ENCODE results near the gene BMPR1B. TPM values are rescaled to one million over a fixed set of nuclear protein-coding genes. Genes with fewer than 3 reads are reported as not detected.

The BMPR1B gene
- total RNA-seq, 2 donors from 2014 or later = 0.10 to 0.24 TPM

DNA sequence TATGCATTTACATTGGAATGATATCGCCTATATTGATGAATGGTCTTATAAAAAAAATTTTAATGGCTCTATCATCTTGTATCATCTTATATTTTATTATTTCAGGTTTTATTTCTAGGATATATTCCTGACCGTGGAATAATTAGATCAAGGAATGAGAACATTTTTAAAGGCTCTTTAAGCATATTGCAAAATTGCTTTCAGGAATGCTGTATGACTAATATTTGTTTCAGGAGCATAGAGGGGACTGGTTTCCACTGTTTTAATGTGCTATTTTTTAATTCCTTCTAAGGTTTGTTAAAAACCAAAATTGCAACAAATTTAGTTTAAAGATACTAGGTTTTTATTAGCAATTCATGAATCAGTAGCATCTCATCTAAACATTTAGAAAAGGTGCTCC lies 120.2 kb downstream of the BMPR1B start:
- intact Hi-C loops (cut with DNase I) = no loop called here
- Histone ChIP-seq H3K9me3 (no peaks in the 10 kb centered on the region), H3K36me3 (no peaks in the 10 kb centered on the region)

DNA sequence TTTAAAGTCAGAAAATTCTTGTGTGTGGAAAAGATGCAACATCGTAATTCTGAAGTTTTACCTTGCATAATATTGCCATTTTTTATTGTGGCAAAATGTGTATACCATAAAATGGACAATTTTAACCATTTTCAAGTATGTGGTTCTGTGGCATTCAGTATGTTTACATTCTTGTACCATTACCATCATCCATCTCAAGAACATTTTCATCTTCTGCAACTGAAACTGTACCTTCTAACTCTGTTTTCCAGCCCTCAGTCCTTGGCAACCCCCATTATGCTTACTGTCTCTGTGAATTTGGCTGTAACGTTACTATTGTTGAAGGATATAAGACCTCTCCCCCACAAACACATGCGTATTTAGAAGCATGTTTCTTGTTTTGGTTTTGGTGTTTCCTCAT lies 123.2 kb downstream of the BMPR1B start:
- intact Hi-C loops (cut with DNase I) = no loop called here
- Histone ChIP-seq H3K27me3 (no peaks in the 10 kb centered on the region), H3K27ac (no peak overlapping the region), H3K36me3 (no peaks in the 10 kb centered on the region), H3K4me3 (no peak overlapping the region), H3K9me3 (no peaks in the 10 kb centered on the region), H3K4me1 (no peaks in the 10 kb centered on the region), H3K9ac (ENCODE audit: low read depth in 2 of 2, low read length in 2 of 2) (no peak overlapping the region)
- no peak for DNase-seq
- TF ChIP-seq, protein P1, sequence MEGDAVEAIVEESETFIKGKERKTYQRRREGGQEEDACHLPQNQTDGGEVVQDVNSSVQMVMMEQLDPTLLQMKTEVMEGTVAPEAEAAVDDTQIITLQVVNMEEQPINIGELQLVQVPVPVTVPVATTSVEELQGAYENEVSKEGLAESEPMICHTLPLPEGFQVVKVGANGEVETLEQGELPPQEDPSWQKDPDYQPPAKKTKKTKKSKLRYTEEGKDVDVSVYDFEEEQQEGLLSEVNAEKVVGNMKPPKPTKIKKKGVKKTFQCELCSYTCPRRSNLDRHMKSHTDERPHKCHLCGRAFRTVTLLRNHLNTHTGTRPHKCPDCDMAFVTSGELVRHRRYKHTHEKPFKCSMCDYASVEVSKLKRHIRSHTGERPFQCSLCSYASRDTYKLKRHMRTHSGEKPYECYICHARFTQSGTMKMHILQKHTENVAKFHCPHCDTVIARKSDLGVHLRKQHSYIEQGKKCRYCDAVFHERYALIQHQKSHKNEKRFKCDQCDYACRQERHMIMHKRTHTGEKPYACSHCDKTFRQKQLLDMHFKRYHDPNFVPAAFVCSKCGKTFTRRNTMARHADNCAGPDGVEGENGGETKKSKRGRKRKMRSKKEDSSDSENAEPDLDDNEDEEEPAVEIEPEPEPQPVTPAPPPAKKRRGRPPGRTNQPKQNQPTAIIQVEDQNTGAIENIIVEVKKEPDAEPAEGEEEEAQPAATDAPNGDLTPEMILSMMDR (IDR thresholded peaks at IDR 0.05) = no peak

More for the DNA sequence above, 120.2 kb downstream of the BMPR1B start:
- DNase-seq = no peak
- Histone ChIP-seq H3K4me1 (no peaks in the 10 kb centered on the region), H3K27ac (no peak overlapping the region), H3K9ac (ENCODE audit: low read depth in 2 of 2, low read length in 2 of 2) (no peak overlapping the region), H3K4me3 (no peak overlapping the region), H3K27me3 (no peaks in the 10 kb centered on the region)
- TF ChIP-seq, protein P1 (IDR thresholded peaks at IDR 0.05) = no peak

DNA sequence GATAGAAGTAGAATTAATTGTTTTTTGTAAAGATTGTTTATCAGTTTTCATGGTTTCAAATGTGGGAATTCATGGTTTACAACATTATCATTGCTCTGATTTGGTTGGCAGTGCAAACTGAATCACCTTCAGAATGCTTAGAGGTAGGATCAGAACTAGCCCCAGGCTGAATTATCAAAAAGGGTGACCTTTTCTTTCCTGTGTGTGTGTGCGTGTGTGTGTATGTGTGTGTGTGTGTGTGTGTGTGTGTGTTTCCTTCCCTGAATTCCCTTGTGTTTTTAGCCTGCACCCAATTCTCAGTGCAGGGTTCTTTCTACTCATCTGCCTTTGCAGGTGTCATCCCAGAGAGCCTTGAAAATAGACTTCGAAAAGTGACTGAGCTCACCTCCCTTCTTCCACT lies 125.0 kb downstream of the BMPR1B start:
- no peak for DNase-seq
- H3K27ac ChIP-seq = no peak overlapping the region
- intact Hi-C loops (cut with DNase I) = no loop called here

DNA sequence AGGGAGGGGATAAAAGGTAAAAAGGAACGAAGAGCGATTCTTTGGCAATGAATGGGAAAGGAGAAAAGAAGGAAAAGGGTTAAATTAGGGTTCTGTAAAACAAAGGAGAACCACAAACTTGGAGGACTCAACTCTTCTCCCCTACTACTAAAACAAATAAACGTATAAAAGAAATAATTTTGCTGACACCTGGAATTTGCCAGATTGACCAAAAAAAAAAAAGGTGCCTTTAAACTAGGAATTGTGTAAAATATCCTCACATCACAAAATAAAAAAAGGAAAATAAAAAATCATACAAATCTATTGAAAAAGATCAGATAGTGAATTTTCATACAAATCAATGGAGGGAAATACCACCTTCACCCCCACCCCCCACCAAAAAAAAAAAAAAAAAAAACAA lies 129.3 kb downstream of the BMPR1B start:
- intact Hi-C loops (cut with DNase I) = no loop called here
- Histone ChIP-seq H3K4me3 (no peak overlapping the region), H3K9me3 (no peaks in the 10 kb centered on the region), H3K27me3 (no peaks in the 10 kb centered on the region), H3K4me1 (no peaks in the 10 kb centered on the region), H3K27ac (no peak overlapping the region), H3K36me3 (no peaks in the 10 kb centered on the region), H3K9ac (ENCODE audit: low read depth in 2 of 2, low read length in 2 of 2) (no peak overlapping the region)
- DNase-seq = no peak
- TF ChIP-seq, protein P1 (IDR thresholded peaks at IDR 0.05) = no peak

More for the DNA sequence above, 125.0 kb downstream of the BMPR1B start:
- Histone ChIP-seq H3K4me1 (no peaks in the 10 kb centered on the region), H3K36me3 (no peaks in the 10 kb centered on the region), H3K9me3 (no peaks in the 10 kb centered on the region), H3K4me3 (no peak overlapping the region), H3K9ac (ENCODE audit: low read depth in 2 of 2, low read length in 2 of 2) (no peak overlapping the region), H3K27me3 (no peaks in the 10 kb centered on the region)
- TF ChIP-seq, protein P1 (IDR thresholded peaks at IDR 0.05) = no peak

DNA sequence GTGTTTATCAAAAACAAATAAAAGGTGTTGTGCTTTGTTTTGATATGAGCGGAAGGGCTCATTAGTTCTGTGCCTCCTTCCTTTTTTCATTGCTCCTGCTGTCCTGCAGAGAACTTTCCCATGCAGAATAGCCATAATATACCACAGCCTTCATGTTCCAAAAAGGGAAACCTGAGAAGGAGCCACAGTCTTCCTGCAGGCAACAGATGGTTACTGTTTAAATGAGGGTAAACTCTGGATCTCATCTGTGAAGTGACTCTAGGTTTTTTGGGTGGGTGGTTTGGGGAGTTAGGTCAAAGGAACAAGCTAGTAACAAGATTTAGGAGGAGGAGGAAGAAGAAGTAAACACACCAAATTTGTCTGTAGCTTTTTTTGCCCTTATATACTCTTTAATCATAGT lies 131.8 kb downstream of the BMPR1B start:
- Histone ChIP-seq H3K27ac (no peak overlapping the region), H3K4me1 (no peaks in the 10 kb centered on the region), H3K9me3 (no peaks in the 10 kb centered on the region), H3K36me3 (no peaks in the 10 kb centered on the region), H3K27me3 (no peaks in the 10 kb centered on the region), H3K9ac (ENCODE audit: low read depth in 2 of 2, low read length in 2 of 2) (no peak overlapping the region), H3K4me3 (no peak overlapping the region)
- intact Hi-C loops (cut with DNase I) = no loop called here
- TF ChIP-seq, protein P1 (IDR thresholded peaks at IDR 0.05) = no peak
- DNase-seq = no peak

DNA sequence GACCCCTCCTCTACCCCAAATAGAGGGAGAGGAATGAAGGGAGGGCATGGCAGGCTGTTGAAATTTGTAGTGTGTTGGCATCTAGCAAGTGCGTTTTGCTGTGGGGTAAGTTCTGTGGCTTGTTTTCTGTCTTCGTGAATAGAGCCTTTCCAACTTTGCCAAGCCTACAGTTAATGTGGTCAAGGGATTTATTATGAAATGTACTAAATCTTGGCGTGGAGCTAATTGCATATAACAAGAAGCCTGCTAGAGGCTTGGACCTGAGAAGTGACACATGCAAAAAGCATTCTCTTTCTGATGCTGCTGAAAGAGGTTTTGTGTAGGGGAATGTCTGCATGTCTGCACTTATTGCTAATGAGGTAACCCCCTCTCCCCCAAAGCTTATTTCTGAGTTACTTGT lies 132.2 kb downstream of the BMPR1B start:
- no peaks in the 10 kb centered on the region for H3K36me3 ChIP-seq
- no peak for DNase-seq
- H3K4me3 ChIP-seq = no peak overlapping the region
- H3K27ac ChIP-seq = no peak overlapping the region
- intact Hi-C loops (cut with DNase I) = no loop called here
- H3K4me1 ChIP-seq = no peaks in the 10 kb centered on the region
- no peak overlapping the region for H3K9ac ChIP-seq (ENCODE audit: low read depth in 2 of 2, low read length in 2 of 2)
- TF ChIP-seq, protein P1 (IDR thresholded peaks at IDR 0.05) = no peak
- no peaks in the 10 kb centered on the region for H3K27me3 ChIP-seq
- H3K9me3 ChIP-seq = no peaks in the 10 kb centered on the region
